Left ventricle myocardium inferior (tissue), 1 donor: ENCODE data around the gene UBE2QL1. TPM values are rescaled to one million over a fixed set of nuclear protein-coding genes. Genes with fewer than 3 reads are reported as not detected.

Source experiments
- DNase-seq: peaks from one replicate; pipeline ENCODE4 v3.0.0-alpha.2; 2020
- H3K27ac ChIP-seq: fragments of 200-600 bp; replicated peaks from 2 replicates; pipeline ENCODE4 v1.8.0; 2021
- H3K27me3 ChIP-seq: fragments of 200-600 bp; 2 replicates; pipeline ENCODE4 v1.8.0; 2021; ENCODE audit warnings: low read depth
- H3K36me3 ChIP-seq: fragments of 200-600 bp; 2 replicates; pipeline ENCODE4 v1.8.0; 2021
- H3K4me1 ChIP-seq: fragments of 200-600 bp; 2 replicates; pipeline ENCODE4 v1.8.0; 2021
- H3K4me3 ChIP-seq: fragments of 200-600 bp; 2 replicates; pipeline ENCODE4 v1.8.0; 2021; ENCODE audit warnings: mild to moderate bottlenecking, moderate library complexity
- H3K9me3 ChIP-seq: fragments of 200-600 bp; replicated peaks from 2 replicates; pipeline ENCODE4 v1.8.0; 2021
- CTCF ChIP-seq: fragments of 200-600 bp; IDR thresholded peaks from 2 replicates; pipeline ENCODE4 v1.8.0; 2021; ENCODE audit warnings: antibody characterized with exemption, mild to moderate bottlenecking, borderline replicate concordance
- intact Hi-C: fragments of 100-400 bp; cut with micrococcal nuclease; formaldehyde crosslinking; loops from one replicate; pipeline ENCODE4 v1.11.0; 2022
- total RNA-seq: library from RNA; stranded (reverse); fragmentation: NEBNext Ultra II Directional; extraction: Animal tissue kit (Norgen Biotek cat#: 25700); gene quantifications from one replicate; pipeline ENCODE4 v1.2.1, GENCODE V29; 2021
- donor health status: DM: no; HTN: yes; CAD: no; lungs with severe emphysema.

The UBE2QL1 gene
- total RNA-seq, 1 donor from 2014 or later, result 25.5 TPM

DNA sequence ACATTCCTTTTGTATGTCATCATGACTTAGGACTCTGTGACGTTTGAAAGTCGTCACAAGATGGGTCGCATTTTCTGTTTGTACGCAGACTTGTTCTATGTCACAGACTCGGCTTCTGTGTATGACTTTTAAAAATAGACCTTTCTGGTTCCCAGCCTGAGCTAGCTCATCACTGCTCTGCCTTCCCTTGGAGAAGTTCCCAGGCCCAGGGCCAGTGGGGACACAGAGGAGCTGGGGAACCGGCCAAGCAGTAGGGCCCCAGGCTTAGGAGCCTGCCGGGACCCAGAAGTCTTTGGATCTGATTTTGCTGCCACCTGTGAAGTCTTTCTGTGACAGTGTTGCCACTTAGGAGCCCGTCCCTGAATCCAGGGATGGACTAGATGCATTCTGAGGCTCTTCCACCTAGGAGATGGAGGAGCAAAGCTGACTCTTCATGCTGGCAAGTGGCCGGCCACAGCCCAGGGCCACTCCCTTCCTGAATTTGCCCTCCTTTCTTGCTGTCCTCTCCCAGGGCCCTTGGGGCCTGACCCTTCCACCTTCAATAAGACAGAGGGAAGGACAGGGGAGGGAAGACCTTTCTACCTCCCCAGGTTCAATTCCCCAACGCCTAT lies 18.1 kb upstream of the UBE2QL1 start:
- intact Hi-C loops, result no loop called here
- no peaks in the 10 kb centered on the region for H3K36me3 ChIP-seq
- H3K27me3 ChIP-seq, result peaks cover 41% of the 10 kb centered on the region
- H3K4me3 ChIP-seq, result no peak overlapping the region
- DNase-seq, result peak; percentile 67
- no peak for TF ChIP-seq CTCF
- peak overlapping the region; percentile 92 for H3K27ac ChIP-seq
- H3K4me1 ChIP-seq, result peaks cover 28% of the 10 kb centered on the region
- H3K9me3 ChIP-seq, result no peaks in the 10 kb centered on the region

DNA sequence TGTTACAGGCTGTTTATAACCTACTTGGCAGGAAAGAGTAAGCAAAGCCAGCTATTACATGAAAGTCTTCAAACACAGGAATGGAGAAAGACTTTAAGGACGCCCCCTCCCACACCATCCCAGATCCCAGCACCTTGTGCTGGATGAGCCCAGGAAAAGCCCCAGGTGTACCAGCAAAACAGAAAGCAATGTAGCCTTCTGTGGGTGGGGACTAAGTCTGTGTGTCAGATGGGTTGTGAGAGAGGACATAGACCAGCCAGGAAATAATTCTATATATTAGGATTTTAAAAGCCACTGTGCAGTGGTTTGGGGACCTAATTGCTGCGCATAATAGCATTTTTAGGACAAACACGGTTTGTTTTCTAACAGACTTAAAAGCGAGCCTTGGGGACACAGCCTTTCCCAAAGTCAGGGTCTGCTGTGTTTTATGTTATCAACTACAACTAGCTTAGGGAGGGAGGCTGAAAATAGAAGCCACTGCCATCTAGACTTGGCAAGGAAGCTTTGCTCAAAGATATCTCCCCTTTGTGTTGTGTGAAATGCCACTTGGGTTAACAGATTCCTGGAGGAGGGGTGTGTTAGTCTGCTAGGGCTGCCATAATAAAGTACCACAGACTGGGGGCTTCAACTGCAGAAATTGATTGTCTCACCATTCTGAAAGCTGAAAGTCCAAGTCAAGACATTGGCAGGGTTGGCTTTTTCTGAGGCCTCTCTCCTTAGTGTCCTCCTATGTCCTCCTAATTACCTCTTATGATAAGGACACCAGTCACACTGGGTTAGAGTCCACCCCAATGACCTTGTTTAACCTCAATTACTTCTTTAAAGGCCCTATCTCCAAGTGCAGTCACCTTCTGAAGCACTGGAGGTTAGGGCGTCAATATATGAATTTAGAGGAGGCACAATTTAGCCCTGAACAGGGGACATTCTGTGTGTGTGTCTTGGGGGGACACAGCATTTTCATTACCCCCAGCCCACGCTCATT lies 17.2 kb upstream of the UBE2QL1 start:
- intact Hi-C loops, result no loop called here
- Histone ChIP-seq H3K4me1 (peaks cover 28% of the 10 kb centered on the region), H3K27ac (peak overlapping the region; percentile 92), H3K36me3 (no peaks in the 10 kb centered on the region), H3K4me3 (no peak overlapping the region), H3K9me3 (no peaks in the 10 kb centered on the region), H3K27me3 (peaks cover 41% of the 10 kb centered on the region)
- no peak for TF ChIP-seq CTCF
- no peak for DNase-seq

- H3K36me3 ChIP-seq, result no peaks in the 10 kb centered on the region
- H3K4me1 ChIP-seq, result peaks cover 28% of the 10 kb centered on the region
- H3K27me3 ChIP-seq, result peaks cover 36% of the 10 kb centered on the region
- no peak for DNase-seq
- H3K9me3 ChIP-seq, result no peaks in the 10 kb centered on the region
- intact Hi-C loops, result no loop called here
- H3K27ac ChIP-seq, result peak overlapping the region; percentile 92
- no peak overlapping the region for H3K4me3 ChIP-seq
- TF ChIP-seq CTCF, result no peak
Observed at GRCh38 chr5:6432206-6432605, 16.5 kb upstream of the UBE2QL1 start.

- DNase-seq, result no peak
- intact Hi-C loops, result no loop called here
- no peak overlapping the region for H3K27ac ChIP-seq
- peaks cover 15% of the 10 kb centered on the region for H3K9me3 ChIP-seq
- H3K4me1 ChIP-seq, result peaks cover 27% of the 10 kb centered on the region
- H3K27me3 ChIP-seq, result peaks cover 24% of the 10 kb centered on the region
- no peak overlapping the region for H3K4me3 ChIP-seq
- TF ChIP-seq CTCF, result no peak
- no peaks in the 10 kb centered on the region for H3K36me3 ChIP-seq
Observed at GRCh38 chr5:6434731-6435130, 13.9 kb upstream of the UBE2QL1 start.

GRCh38 chr5:6435356-6435755 lies 13.3 kb upstream of the UBE2QL1 start:
- Histone ChIP-seq H3K4me3 (no peak overlapping the region), H3K27me3 (peaks cover 18% of the 10 kb centered on the region), H3K27ac (no peak overlapping the region), H3K4me1 (peaks cover 21% of the 10 kb centered on the region), H3K36me3 (no peaks in the 10 kb centered on the region), H3K9me3 (peaks cover 21% of the 10 kb centered on the region)
- peak; percentile 55 for TF ChIP-seq CTCF
- no peak for DNase-seq
- intact Hi-C loops, result no loop called here
